ENCODE results near the gene DOCK1.

The DOCK1 gene

DNA sequence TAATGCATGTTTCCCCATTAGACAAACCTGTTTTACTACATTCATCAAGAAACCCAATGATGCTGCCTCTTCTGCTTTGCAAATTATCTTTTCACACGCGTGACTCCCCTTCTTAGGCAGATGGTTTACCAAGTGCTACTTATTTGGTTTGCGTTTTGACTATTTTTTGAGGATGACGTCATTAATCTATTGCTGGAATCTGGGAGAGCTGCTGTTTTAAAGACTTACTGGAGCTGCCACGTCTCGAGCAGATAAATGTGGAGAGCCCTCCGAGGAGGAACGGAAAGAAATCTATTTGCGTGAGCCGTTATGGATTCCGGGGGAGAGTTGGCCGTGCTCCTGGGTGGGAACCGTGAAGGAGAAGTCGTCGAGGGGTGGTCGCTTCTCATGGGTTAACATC, 271.4 kb downstream of the DOCK1 start:
- WGBS, 2 experiments: 95 to 96% methylated on average over 16 of the region's 16 CpGs
- H3K4me3 ChIP-seq (ENCODE audit: insufficient read depth, low read depth, low read length): no peak overlapping the region
- no peaks in the 10 kb centered on the region for H3K27me3 ChIP-seq (ENCODE audit: control insufficient read depth, insufficient read depth, low read length, poor library complexity, severe bottlenecking)
- no peaks in the 10 kb centered on the region for H3K4me1 ChIP-seq (ENCODE audit: control insufficient read depth, insufficient read depth, low read length)
- no peaks in the 10 kb centered on the region for H3K36me3 ChIP-seq (ENCODE audit: control insufficient read depth, insufficient read depth, low read length)
- H3K9me3 ChIP-seq (ENCODE audit: control insufficient read depth, low read length): no peaks in the 10 kb centered on the region
- H3K27ac ChIP-seq (ENCODE audit: insufficient read depth, low read depth, low read length, poor library complexity, severe bottlenecking): no peak overlapping the region

DNA sequence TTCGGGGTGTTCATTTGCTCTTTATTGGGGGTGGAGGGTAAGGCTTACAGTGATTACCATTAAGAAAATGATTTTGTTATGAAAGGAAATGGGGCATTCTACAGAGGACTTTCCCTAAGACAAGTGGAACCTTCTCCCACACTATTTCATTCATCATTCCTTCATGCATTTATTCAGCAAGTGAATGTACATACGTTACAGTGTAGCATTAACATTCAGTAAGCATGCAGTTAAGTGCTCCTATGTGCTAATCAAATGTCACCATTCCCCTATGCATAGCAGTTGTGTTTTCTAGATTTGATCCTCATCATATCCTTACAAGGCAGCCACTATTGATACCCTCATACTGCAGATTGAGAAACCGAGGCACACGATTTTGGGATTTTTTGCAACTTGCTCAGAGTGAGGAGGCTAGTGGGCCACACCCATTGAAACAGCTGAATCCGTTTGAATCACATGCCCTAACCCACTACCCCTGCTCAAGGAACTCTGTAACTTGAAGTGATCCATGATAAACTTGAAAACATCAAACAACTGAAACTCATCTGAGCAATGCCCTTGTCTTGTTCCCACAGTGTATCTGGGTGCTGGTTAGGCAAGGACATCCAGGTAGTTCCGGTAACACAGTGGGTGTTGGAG, 274.5 kb downstream of the DOCK1 start:
- WGBS, 2 experiments: 93% methylated on average over 6 of the region's 6 CpGs
- Histone ChIP-seq H3K27ac (ENCODE audit: insufficient read depth, low read depth, low read length, poor library complexity, severe bottlenecking) (no peak overlapping the region), H3K4me3 (ENCODE audit: insufficient read depth, low read depth, low read length) (no peak overlapping the region), H3K27me3 (ENCODE audit: control insufficient read depth, insufficient read depth, low read length, poor library complexity, severe bottlenecking) (no peaks in the 10 kb centered on the region), H3K4me1 (ENCODE audit: control insufficient read depth, insufficient read depth, low read length) (no peaks in the 10 kb centered on the region), H3K36me3 (ENCODE audit: control insufficient read depth, insufficient read depth, low read length) (no peaks in the 10 kb centered on the region), H3K9me3 (ENCODE audit: control insufficient read depth, low read length) (no peaks in the 10 kb centered on the region)

DNA sequence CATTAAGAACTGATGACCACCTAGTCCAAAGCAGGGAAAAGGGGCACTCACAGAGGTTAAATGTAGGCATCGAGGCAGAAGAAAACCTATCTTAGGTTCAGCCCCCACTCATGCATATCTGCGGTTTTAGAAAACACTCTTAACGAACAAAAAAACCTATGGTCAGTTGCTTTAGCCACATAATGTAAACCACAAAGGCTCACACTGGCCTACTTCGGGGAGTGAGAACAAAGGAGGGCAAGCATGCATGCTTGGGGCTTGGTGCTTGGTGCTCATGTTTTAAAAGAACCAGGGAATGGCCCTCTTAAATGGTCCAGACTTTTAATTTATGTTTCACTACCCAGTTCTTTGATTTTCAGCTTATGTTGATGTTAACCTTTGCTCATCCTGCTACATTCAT, 276.9 kb downstream of the DOCK1 start:
- H3K9me3 ChIP-seq (ENCODE audit: control insufficient read depth, low read length): no peaks in the 10 kb centered on the region
- H3K4me1 ChIP-seq (ENCODE audit: control insufficient read depth, insufficient read depth, low read length): no peaks in the 10 kb centered on the region
- H3K4me3 ChIP-seq (ENCODE audit: insufficient read depth, low read depth, low read length): no peak overlapping the region
- peak overlapping the region; percentile 2 for H3K27ac ChIP-seq (ENCODE audit: insufficient read depth, low read depth, low read length, poor library complexity, severe bottlenecking)
- no peaks in the 10 kb centered on the region for H3K27me3 ChIP-seq (ENCODE audit: control insufficient read depth, insufficient read depth, low read length, poor library complexity, severe bottlenecking)
- 81 to 88% methylated on average over 4 of the region's 4 CpGs for WGBS, 2 experiments
- H3K36me3 ChIP-seq (ENCODE audit: control insufficient read depth, insufficient read depth, low read length): no peaks in the 10 kb centered on the region

DNA sequence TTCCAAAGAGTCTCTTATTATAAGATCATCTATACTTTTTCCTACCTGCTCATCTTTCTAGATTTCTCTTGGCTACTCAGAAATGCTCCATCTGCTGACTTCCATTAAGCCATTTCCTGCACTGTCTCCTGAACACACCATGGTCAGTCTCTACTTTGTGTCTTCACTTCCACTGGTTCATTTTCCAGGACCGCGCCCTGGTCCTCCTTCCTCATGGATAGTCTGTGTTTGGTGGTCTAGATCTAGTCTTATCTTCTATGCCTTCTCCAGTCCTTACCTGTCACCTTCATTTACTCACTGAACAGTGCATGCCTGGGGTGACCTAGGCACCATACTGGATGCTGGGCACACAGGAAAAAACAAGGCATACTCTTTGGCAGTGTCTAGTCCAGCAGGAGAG, 279.4 kb downstream of the DOCK1 start:
- WGBS, 2 experiments: 90 to 93% methylated on average over 2 of the region's 2 CpGs

DNA sequence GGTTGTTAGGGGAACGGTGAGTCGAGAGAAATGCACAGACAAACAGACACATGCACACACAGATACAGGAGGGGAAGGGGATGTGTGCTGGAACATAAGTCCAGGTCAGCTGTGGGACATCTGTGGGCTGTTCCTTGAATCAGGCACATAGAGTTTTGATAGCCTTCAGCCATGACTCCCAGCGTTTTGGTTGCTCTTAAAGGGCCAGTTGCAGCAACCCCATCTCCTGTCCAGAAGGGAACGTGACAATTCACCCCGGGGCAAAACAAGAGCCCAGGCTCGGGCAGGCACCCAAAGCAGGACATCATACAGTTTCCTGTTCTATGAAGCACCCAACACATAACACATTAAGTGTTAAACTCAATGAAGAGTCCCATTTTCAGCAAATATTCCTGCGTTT, 281.6 kb downstream of the DOCK1 start:
- H3K9me3 ChIP-seq (ENCODE audit: control insufficient read depth, low read length): no peaks in the 10 kb centered on the region
- WGBS, 2 experiments: 89 to 90% methylated on average over 7 of the region's 7 CpGs
- no peak overlapping the region for H3K4me3 ChIP-seq (ENCODE audit: insufficient read depth, low read depth, low read length)
- H3K36me3 ChIP-seq (ENCODE audit: control insufficient read depth, insufficient read depth, low read length): no peaks in the 10 kb centered on the region
- H3K4me1 ChIP-seq (ENCODE audit: control insufficient read depth, insufficient read depth, low read length): no peaks in the 10 kb centered on the region
- H3K27ac ChIP-seq (ENCODE audit: insufficient read depth, low read depth, low read length, poor library complexity, severe bottlenecking): no peak overlapping the region
- H3K27me3 ChIP-seq (ENCODE audit: control insufficient read depth, insufficient read depth, low read length, poor library complexity, severe bottlenecking): no peaks in the 10 kb centered on the region

More for the DNA sequence above, 279.4 kb downstream of the DOCK1 start:
- H3K4me3 ChIP-seq (ENCODE audit: insufficient read depth, low read depth, low read length): no peak overlapping the region
- no peak overlapping the region for H3K27ac ChIP-seq (ENCODE audit: insufficient read depth, low read depth, low read length, poor library complexity, severe bottlenecking)
- no peaks in the 10 kb centered on the region for H3K4me1 ChIP-seq (ENCODE audit: control insufficient read depth, insufficient read depth, low read length)
- no peaks in the 10 kb centered on the region for H3K27me3 ChIP-seq (ENCODE audit: control insufficient read depth, insufficient read depth, low read length, poor library complexity, severe bottlenecking)
- H3K36me3 ChIP-seq (ENCODE audit: control insufficient read depth, insufficient read depth, low read length): no peaks in the 10 kb centered on the region
- no peaks in the 10 kb centered on the region for H3K9me3 ChIP-seq (ENCODE audit: control insufficient read depth, low read length)

DNA sequence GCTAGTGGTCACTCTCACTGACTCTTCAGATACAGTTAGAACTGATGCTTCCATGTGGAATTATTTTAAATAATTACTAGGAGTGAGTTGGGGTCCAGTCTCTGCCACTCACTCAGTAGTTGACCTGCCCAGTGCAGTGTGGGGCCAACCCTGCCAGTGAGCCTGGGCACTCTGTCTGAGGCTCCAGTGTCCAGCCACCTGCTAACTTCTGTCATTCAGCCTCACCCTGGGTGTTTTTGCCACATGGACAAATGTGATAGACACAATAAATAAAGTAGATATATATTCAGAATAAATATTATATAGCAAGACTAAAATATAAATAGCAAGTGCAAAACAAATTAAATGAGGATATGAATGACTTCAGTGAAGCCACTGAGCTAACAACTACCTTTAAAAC, 284.0 kb downstream of the DOCK1 start:
- Histone ChIP-seq H3K36me3 (ENCODE audit: control insufficient read depth, insufficient read depth, low read length) (no peaks in the 10 kb centered on the region), H3K4me3 (ENCODE audit: insufficient read depth, low read depth, low read length) (no peak overlapping the region), H3K27ac (ENCODE audit: insufficient read depth, low read depth, low read length, poor library complexity, severe bottlenecking) (no peak overlapping the region), H3K27me3 (ENCODE audit: control insufficient read depth, insufficient read depth, low read length, poor library complexity, severe bottlenecking) (peaks cover 19% of the 10 kb centered on the region), H3K4me1 (ENCODE audit: control insufficient read depth, insufficient read depth, low read length) (no peaks in the 10 kb centered on the region), H3K9me3 (ENCODE audit: control insufficient read depth, low read length) (no peaks in the 10 kb centered on the region)

DNA sequence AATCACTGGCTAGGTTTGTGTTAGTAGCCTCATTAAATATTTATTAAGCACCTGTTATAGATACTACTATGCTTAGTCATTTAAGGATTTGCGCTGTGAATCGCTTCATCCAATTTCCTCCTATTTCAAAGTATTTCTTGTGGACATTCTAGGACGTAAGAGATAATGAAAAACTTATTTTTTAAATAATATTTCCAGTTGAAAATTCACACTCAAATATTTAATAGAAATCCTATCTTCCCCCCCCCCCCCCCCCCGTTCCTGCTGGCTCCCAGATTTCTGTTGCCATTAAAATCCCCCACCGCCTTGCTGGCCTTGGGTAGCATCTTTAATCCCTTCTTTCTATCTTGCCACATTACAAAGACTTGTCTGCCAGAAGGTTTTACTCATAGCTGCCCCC, 285.2 kb downstream of the DOCK1 start:
- no peaks in the 10 kb centered on the region for H3K4me1 ChIP-seq (ENCODE audit: control insufficient read depth, insufficient read depth, low read length)
- no peaks in the 10 kb centered on the region for H3K9me3 ChIP-seq (ENCODE audit: control insufficient read depth, low read length)
- H3K27ac ChIP-seq (ENCODE audit: insufficient read depth, low read depth, low read length, poor library complexity, severe bottlenecking): no peak overlapping the region
- H3K36me3 ChIP-seq (ENCODE audit: control insufficient read depth, insufficient read depth, low read length): no peaks in the 10 kb centered on the region
- H3K27me3 ChIP-seq (ENCODE audit: control insufficient read depth, insufficient read depth, low read length, poor library complexity, severe bottlenecking): peaks cover 32% of the 10 kb centered on the region
- H3K4me3 ChIP-seq (ENCODE audit: insufficient read depth, low read depth, low read length): no peak overlapping the region
- 89 to 91% methylated on average over 1 of the region's 5 CpGs for WGBS, 2 experiments

DNA sequence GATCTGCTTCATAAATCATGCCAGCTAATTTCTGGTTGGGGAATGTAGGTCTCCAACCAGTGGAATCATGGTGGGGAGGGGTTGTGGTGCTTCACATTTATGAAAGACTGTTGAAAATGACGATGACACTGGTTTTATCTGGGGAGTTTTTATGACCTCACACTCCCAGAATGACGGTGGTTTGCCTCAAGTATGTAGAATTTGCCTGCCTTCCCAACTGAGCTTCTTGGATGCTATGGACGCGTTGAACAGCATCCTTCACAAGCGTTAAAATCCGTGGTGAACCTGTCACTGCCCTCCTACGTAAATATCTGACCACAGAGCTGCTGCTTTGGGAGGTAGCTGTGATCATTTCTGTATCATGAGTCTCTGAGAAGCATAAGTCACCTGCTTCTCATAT, 287.9 kb downstream of the DOCK1 start:
- Histone ChIP-seq H3K4me3 (ENCODE audit: insufficient read depth, low read depth, low read length) (no peak overlapping the region), H3K27ac (ENCODE audit: insufficient read depth, low read depth, low read length, poor library complexity, severe bottlenecking) (no peak overlapping the region), H3K9me3 (ENCODE audit: control insufficient read depth, low read length) (no peaks in the 10 kb centered on the region), H3K36me3 (ENCODE audit: control insufficient read depth, insufficient read depth, low read length) (no peaks in the 10 kb centered on the region), H3K27me3 (ENCODE audit: control insufficient read depth, insufficient read depth, low read length, poor library complexity, severe bottlenecking) (peaks cover 57% of the 10 kb centered on the region), H3K4me1 (ENCODE audit: control insufficient read depth, insufficient read depth, low read length) (peaks cover 6% of the 10 kb centered on the region)
- 78 to 86% methylated on average over 7 of the region's 7 CpGs for WGBS, 2 experiments

DNA sequence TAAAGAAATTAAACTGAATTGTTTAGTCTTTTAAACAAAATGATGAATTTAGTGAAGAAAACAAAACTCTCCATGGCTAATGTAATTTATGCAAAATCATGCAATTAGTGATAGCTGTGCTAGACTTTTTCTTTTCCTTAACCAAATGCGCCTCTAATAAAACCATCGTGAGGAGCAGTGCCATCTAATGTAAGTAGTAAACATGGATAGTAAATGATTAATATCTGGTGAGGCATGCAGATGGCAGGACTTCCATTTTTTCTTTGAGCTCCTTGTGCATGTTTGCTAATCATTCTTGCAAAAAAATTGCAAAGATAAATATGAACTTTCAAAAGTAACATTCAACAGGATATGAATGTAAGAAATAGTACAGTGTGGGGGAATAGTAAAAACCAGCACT, 288.9 kb downstream of the DOCK1 start:
- Histone ChIP-seq H3K9me3 (ENCODE audit: control insufficient read depth, low read length) (no peaks in the 10 kb centered on the region), H3K4me3 (ENCODE audit: insufficient read depth, low read depth, low read length) (no peak overlapping the region), H3K27ac (ENCODE audit: insufficient read depth, low read depth, low read length, poor library complexity, severe bottlenecking) (no peak overlapping the region), H3K27me3 (ENCODE audit: control insufficient read depth, insufficient read depth, low read length, poor library complexity, severe bottlenecking) (peaks cover 57% of the 10 kb centered on the region), H3K4me1 (ENCODE audit: control insufficient read depth, insufficient read depth, low read length) (peaks cover 6% of the 10 kb centered on the region), H3K36me3 (ENCODE audit: control insufficient read depth, insufficient read depth, low read length) (no peaks in the 10 kb centered on the region)
- WGBS, 2 experiments: 92 to 100% methylated on average over 2 of the region's 2 CpGs

DNA sequence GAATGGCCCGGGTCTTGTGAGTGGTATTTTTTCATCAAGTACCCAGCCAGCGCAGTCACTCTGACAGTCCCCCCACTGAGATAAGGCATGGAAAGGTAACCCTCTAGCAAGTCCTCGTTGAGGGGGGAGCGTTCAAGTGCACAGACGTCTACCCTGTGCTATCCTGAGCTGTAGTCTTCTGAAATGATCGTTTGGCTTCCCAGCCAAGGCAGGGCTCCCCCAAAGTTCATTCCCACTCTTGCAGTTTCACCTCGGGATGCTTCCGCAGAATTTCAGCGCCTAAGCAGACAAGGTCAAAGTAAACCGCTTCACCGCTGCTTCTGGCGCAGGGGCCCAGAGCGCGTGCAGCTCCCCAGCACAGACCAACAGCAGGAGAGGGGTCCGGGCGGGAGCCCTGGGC, 289.4 kb downstream of the DOCK1 start:
- Histone ChIP-seq H3K27me3 (ENCODE audit: control insufficient read depth, insufficient read depth, low read length, poor library complexity, severe bottlenecking) (peaks cover 57% of the 10 kb centered on the region), H3K36me3 (ENCODE audit: control insufficient read depth, insufficient read depth, low read length) (no peaks in the 10 kb centered on the region), H3K4me1 (ENCODE audit: control insufficient read depth, insufficient read depth, low read length) (peaks cover 6% of the 10 kb centered on the region), H3K27ac (ENCODE audit: insufficient read depth, low read depth, low read length, poor library complexity, severe bottlenecking) (no peak overlapping the region), H3K9me3 (ENCODE audit: control insufficient read depth, low read length) (no peaks in the 10 kb centered on the region), H3K4me3 (ENCODE audit: insufficient read depth, low read depth, low read length) (no peak overlapping the region)
- 58 to 59% methylated on average over 16 of the region's 16 CpGs for WGBS, 2 experiments

DNA sequence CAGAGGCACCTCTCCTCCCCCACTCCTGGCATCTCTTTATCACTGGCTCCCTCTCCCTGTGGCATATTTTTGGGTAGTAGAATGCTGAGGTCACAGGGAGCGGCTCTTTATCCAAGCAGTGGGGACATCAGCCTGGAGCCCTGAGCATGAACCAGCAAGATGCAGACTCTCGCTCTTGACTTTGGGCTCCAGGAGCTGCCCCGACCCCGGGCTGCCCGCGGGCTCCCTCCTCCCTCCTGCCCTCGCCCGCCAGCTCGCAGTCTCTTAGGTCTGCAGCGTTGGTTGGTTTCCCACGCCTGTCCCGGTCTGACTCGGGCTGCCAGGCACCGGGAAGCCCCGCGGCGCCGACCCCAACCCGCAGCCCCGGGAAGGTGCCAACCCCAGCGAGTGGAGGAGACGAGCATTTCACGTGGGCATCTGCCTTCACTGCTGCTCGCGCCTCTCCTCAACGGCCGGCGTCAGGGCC, 289.8 kb downstream of the DOCK1 start:
- Histone ChIP-seq H3K27me3 (ENCODE audit: control insufficient read depth, insufficient read depth, low read length, poor library complexity, severe bottlenecking) (peaks cover 57% of the 10 kb centered on the region), H3K4me3 (ENCODE audit: insufficient read depth, low read depth, low read length) (peak overlapping the region; percentile 46)
- 3% methylated on average over 28 of the region's 28 CpGs for WGBS, 2 experiments

More for the DNA sequence above, 289.8 kb downstream of the DOCK1 start:
- H3K27ac ChIP-seq (ENCODE audit: insufficient read depth, low read depth, low read length, poor library complexity, severe bottlenecking): no peak overlapping the region
- H3K4me1 ChIP-seq (ENCODE audit: control insufficient read depth, insufficient read depth, low read length): peaks cover 6% of the 10 kb centered on the region
- H3K36me3 ChIP-seq (ENCODE audit: control insufficient read depth, insufficient read depth, low read length): no peaks in the 10 kb centered on the region
- no peaks in the 10 kb centered on the region for H3K9me3 ChIP-seq (ENCODE audit: control insufficient read depth, low read length)

Data from ectodermal cell (in vitro differentiated cells).